Thoracic aorta (tissue), 2 donors: ENCODE results near the gene HARS2. TPM values are rescaled to one million over a fixed set of nuclear protein-coding genes. Genes with fewer than 3 reads are reported as not detected.

Experiments
- ATAC-seq: fragments of 150-250 bp; one replicate; pipeline ENCODE4 v1.8.0; 2017; ENCODE audit warnings: low read depth; ENCODE audit not compliant: insufficient number of reproducible peaks, low FRiP score
- DNase-seq: peaks from one replicate; pipeline ENCODE4 v3.0.0-alpha.2; 2020; ENCODE audit warnings: low spot score
- H3K27ac ChIP-seq, 2 donors: fragments of 200-600 bp; sonication (generic); 1 replicate in 1 of 2; 2 replicates in 1 of 2; pipeline ENCODE4 v1.5.1; 2016; ENCODE audit warnings: mild to moderate bottlenecking in 2 of 2, moderate library complexity in 2 of 2
- H3K27me3 ChIP-seq: fragments of 200-600 bp; sonication (generic); replicated peaks from 2 replicates; pipeline ENCODE4 v1.6.0; 2016; ENCODE audit warnings: mild to moderate bottlenecking; ENCODE audit not compliant: insufficient read depth
- H3K36me3 ChIP-seq: fragments of 200-600 bp; sonication (generic); one replicate; pipeline ENCODE4 v1.5.1; 2016
- H3K4me1 ChIP-seq, 2 donors: fragments of 200-600 bp; sonication (generic); 1 replicate in 1 of 2; 2 replicates in 1 of 2; pipeline versions ENCODE4 v1.5.1 to v1.6.0; 2016; ENCODE audit warnings: low read depth in 2 of 2, mild to moderate bottlenecking in 1 of 2; ENCODE audit not compliant: control insufficient read depth in 1 of 2
- H3K4me3 ChIP-seq: fragments of 200-600 bp; sonication (generic); 2 replicates; pipeline ENCODE4 v1.5.1; 2016; ENCODE audit warnings: mild to moderate bottlenecking
- H3K9me3 ChIP-seq: fragments of 200-600 bp; sonication (generic); 2 replicates; pipeline ENCODE4 v1.5.1; 2016
- total RNA-seq, 2 donors: library from RNA; depleted of rRNA; stranded (reverse); fragments of >200 nt; gene quantifications; one replicate each; pipeline versions ENCODE4 v1.1.0 to v1.2.3, GENCODE V29; 2016
- TF ChIP-seq, protein P1 (sequence below): fragments of 200-600 bp; sonication (generic); IDR thresholded peaks from one replicate; pipeline ENCODE4 v1.5.1; 2019; ENCODE audit warnings: antibody characterized with exemption

Gene HARS2
- total RNA-seq, 2 donors from 2014 or later, result 26.0 to 69.0 TPM

DNA sequence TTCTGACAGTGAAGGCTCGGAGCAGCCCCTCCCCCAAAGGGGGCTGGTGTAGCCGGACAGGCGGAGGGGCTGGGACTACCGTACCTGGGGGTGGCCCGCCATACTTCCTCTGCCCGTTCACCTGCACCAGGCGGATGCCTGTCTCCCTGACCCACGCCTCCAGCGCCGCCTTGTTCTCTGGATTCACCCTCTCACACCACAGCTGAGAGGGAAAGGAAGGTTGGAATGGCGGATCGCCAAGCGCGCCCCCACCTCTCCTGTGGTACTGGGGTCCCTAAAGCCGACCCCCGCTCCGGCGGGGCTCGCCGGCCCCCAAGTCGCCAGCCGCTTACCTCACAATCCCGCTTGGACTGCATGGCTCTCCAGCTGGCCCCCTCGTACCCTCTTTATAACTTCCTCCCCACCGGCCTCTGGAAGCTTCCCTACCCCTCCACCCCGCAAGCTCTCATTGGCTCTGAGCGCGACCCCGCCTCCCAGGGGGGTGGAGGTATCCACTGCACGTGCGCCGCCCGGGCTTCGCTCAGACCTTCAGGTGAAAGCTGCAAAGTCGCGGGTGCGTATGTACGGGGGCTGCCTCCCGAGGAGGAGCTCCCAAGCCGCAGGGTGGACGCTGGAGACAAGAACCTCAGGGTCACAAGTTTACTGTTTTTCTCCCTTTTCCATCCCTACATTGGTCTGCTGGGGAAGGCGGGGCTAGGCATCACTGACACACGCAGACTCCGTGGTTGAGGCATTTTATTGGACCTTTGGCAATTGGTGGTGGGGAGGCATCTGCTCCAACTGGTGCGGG is 17.9 kb upstream of the HARS2 start, which contains the start of gene DND1:
TSS of gene DND1 (minus strand) at position 390 of the 790 bp plus-strand sequence. CDS start at position 356, 34 bp downstream.
- H3K9me3 ChIP-seq, result no peaks in the 10 kb centered on the region
- no peaks in the 10 kb centered on the region for H3K4me1 ChIP-seq
- H3K4me3 ChIP-seq, result peak within 1 kb of the TSS; percentile 21
- DNase-seq, result no peak
- no peak within 1 kb of the TSS for H3K27ac ChIP-seq
- peaks cover 61% of the 10 kb centered on the region for H3K36me3 ChIP-seq
- TF ChIP-seq, protein P1, sequence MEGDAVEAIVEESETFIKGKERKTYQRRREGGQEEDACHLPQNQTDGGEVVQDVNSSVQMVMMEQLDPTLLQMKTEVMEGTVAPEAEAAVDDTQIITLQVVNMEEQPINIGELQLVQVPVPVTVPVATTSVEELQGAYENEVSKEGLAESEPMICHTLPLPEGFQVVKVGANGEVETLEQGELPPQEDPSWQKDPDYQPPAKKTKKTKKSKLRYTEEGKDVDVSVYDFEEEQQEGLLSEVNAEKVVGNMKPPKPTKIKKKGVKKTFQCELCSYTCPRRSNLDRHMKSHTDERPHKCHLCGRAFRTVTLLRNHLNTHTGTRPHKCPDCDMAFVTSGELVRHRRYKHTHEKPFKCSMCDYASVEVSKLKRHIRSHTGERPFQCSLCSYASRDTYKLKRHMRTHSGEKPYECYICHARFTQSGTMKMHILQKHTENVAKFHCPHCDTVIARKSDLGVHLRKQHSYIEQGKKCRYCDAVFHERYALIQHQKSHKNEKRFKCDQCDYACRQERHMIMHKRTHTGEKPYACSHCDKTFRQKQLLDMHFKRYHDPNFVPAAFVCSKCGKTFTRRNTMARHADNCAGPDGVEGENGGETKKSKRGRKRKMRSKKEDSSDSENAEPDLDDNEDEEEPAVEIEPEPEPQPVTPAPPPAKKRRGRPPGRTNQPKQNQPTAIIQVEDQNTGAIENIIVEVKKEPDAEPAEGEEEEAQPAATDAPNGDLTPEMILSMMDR, result no peak
- ATAC-seq, result no peak
- H3K27me3 ChIP-seq, result no peaks in the 10 kb centered on the region

DNA sequence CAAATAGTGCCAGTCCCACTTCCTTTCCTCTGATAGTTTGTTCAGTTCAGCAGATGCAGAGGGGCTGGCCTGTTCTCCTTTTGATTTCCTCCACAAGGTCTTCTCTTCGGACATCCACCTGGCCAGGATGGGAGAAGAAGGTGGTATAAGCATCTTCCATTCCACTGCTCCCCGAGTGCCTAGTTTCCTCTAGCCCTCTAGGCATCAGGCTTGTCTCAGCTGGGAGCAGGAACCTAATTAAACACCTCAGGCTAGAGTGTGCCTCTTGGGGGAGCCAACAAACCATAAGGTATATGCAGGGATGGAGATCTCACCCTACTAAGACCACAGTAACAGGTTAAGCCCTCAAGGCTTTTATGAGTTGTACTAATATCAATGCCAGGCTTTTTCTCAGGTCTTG is 17.0 kb upstream of the HARS2 start:
- peaks cover 53% of the 10 kb centered on the region for H3K36me3 ChIP-seq
- DNase-seq (no peak), ATAC-seq (no peak)
- no peak overlapping the region for H3K27ac ChIP-seq
- H3K4me1 ChIP-seq, result no peaks in the 10 kb centered on the region
- H3K4me3 ChIP-seq, result no peak overlapping the region
- H3K9me3 ChIP-seq, result no peaks in the 10 kb centered on the region
- H3K27me3 ChIP-seq, result no peaks in the 10 kb centered on the region
- TF ChIP-seq, protein P1, result no peak

DNA sequence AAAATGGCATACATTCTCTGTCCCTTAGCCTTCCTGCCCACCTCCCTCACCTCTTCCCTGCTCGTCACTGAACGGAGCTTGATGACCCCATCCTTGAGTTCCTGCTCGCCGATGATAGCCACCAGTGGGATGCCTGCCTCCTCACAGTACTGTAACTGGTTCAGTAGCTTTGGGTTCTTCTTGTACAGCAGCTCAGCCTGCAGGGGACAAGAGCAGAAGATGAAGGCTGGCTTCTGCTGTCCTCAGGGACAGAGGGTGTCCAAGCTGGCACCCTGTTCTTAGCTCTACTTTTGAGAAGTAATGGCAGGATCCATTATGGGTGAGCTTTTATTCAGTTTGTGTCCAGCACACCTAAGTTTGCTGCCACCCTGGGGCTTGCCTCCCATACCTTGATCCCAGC is 16.6 kb upstream of the HARS2 start:
- Histone ChIP-seq H3K27ac (no peak overlapping the region), H3K4me3 (no peak overlapping the region), H3K27me3 (no peaks in the 10 kb centered on the region), H3K4me1 (no peaks in the 10 kb centered on the region), H3K36me3 (peaks cover 53% of the 10 kb centered on the region), H3K9me3 (no peaks in the 10 kb centered on the region)
- TF ChIP-seq, protein P1, result no peak
- DNase-seq (no peak), ATAC-seq (no peak)

GRCh38 chr5:140677947-140678346 is 13.3 kb upstream of the HARS2 start:
- DNase-seq (no peak), ATAC-seq (no peak)
- Histone ChIP-seq H3K27me3 (no peaks in the 10 kb centered on the region), H3K9me3 (no peaks in the 10 kb centered on the region), H3K36me3 (peaks cover 64% of the 10 kb centered on the region), H3K27ac (no peak overlapping the region), H3K4me1 (no peaks in the 10 kb centered on the region), H3K4me3 (no peak overlapping the region)
- TF ChIP-seq, protein P1, result no peak

- no peaks in the 10 kb centered on the region for H3K9me3 ChIP-seq
- no peak overlapping the region for H3K27ac ChIP-seq
- no peak overlapping the region for H3K4me3 ChIP-seq
- DNase-seq (no peak), ATAC-seq (no peak)
- peaks cover 65% of the 10 kb centered on the region for H3K36me3 ChIP-seq
- TF ChIP-seq, protein P1, result no peak
- H3K4me1 ChIP-seq, result no peaks in the 10 kb centered on the region
- H3K27me3 ChIP-seq, result no peaks in the 10 kb centered on the region
Measured at GRCh38 chr5:140678993-140679392, 12.3 kb upstream of the HARS2 start.
